ENCODE measurements around the gene CSAD. TPM values are rescaled to one million over a fixed set of nuclear protein-coding genes. Genes with fewer than 3 reads are reported as not detected.
A peak's percentile ranks its signal among the peaks of the same experiment; 100 is the strongest.

Gene CSAD
- total and polyA plus RNA-seq, 2 experiments from 2014 or later, result 3.2 to 7.1 TPM

DNA sequence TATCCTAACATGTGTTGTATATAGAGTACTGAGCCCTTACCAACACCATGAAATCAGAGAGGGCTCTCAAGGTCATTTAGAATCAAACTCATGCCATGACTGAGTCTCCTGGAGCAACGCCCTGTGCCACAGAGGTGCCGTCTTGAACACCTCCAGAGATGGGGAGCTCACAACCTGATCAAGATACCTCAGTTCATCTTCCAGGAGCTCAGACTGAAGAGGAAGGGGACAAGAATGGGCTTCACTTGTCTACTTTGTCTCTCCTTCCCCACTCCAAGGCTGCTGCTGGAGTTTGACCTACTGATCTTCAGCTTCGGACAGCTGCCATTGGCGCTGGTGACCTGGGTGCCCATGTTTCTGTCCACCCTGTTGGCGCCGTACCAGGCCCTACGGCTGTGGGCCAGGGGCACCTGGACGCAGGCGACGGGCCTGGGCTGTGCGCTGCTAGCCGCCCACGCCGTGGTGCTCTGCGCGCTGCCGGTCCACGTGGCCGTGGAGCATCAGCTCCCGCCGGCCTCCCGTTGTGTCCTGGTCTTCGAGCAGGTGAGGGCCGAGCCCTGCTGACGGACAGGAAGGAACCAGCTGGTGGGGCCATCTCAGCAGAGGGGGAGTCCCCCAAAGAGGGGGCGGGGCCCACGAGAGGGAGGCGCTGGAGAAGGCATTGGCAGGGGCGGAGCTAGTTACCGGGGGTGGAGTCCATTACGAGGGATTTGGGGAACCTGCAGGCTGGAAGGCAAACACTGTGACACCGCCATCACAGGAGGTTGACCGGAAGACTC is 65.4 kb downstream of the CSAD start:
- peaks cover 7% of the 10 kb centered on the region for H3K27me3 Mint-ChIP-seq (ENCODE audit: insufficient read depth, low read depth, poor library complexity)
- no peak overlapping the region for H3K4me2 ChIP-seq
- ATAC-seq (peak; percentile 97), DNase-seq (ENCODE audit: low spot score) (peak; percentile 97)
- H3K27ac ChIP-seq (ENCODE audit: low read depth), result no peak overlapping the region
- H3K4me1 ChIP-seq (ENCODE audit: insufficient read depth), result no peaks in the 10 kb centered on the region
- H3K27me3 ChIP-seq (ENCODE audit: insufficient read depth), result no peaks in the 10 kb centered on the region
- peaks cover 6% of the 10 kb centered on the region; the same call in 2 of the 3 replicates for H3K9me3 Mint-ChIP-seq
- H3K4me1 Mint-ChIP-seq, result no peaks in the 10 kb centered on the region; the same call in 2 of the 3 replicates
- H3K79me2 ChIP-seq (replicated peaks; ENCODE audit: insufficient read depth), result no peaks in the 10 kb centered on the region
- H3K36me3 ChIP-seq (ENCODE audit: insufficient read depth), result no peaks in the 10 kb centered on the region; the same call in 1 of the 2 replicates
- 0 out of 2 replicates have a peak, but pooled peaks cover 3% of the 10 kb centered on the region for H3K9me2 ChIP-seq (ENCODE audit: insufficient read depth)
- no peaks in the 10 kb centered on the region for H4K20me1 ChIP-seq (replicated peaks; ENCODE audit: insufficient read depth)
- 0 out of 2 replicates have a peak, but pooled peaks cover 4% of the 10 kb centered on the region for H3F3A ChIP-seq (replicated peaks; ENCODE audit: low read depth)
- H3K4me3 Mint-ChIP-seq, result no peak overlapping the region
- peak overlapping the region; percentile 93 for H2AFZ ChIP-seq
- no peak overlapping the region for H3K4me3 ChIP-seq
- TF ChIP-seq POLR2AphosphoS5 (IDR thresholded peaks at IDR 0.05; ENCODE audit: low read depth) (no peak), EZH2phosphoT487 (IDR thresholded peaks at IDR 0.05; ENCODE audit: unreplicated experiment) (no peak), JUNB (IDR thresholded peaks at IDR 0.05; ENCODE audit: unreplicated experiment) (no peak), NANOG (IDR thresholded peaks at IDR 0.05; ENCODE audit: borderline replicate concordance) (no peak), CREB1 (CRISPR knock-in tag; IDR thresholded peaks at IDR 0.05; ENCODE audit: low read depth) (no peak), STAT1 (IDR thresholded peaks at IDR 0.05; ENCODE audit: unreplicated experiment) (no peak), EZH2 (IDR thresholded peaks at IDR 0.05; ENCODE audit: low read depth, unreplicated experiment) (no peak), ZNF331 (CRISPR knock-in tag; IDR thresholded peaks at IDR 0.05; ENCODE audit: low read depth) (no peak), ZNF114 (CRISPR knock-in tag; IDR thresholded peaks at IDR 0.05) (no peak)
- TF ChIP-seq, protein P1, sequence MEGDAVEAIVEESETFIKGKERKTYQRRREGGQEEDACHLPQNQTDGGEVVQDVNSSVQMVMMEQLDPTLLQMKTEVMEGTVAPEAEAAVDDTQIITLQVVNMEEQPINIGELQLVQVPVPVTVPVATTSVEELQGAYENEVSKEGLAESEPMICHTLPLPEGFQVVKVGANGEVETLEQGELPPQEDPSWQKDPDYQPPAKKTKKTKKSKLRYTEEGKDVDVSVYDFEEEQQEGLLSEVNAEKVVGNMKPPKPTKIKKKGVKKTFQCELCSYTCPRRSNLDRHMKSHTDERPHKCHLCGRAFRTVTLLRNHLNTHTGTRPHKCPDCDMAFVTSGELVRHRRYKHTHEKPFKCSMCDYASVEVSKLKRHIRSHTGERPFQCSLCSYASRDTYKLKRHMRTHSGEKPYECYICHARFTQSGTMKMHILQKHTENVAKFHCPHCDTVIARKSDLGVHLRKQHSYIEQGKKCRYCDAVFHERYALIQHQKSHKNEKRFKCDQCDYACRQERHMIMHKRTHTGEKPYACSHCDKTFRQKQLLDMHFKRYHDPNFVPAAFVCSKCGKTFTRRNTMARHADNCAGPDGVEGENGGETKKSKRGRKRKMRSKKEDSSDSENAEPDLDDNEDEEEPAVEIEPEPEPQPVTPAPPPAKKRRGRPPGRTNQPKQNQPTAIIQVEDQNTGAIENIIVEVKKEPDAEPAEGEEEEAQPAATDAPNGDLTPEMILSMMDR (conservative IDR thresholded peaks at IDR 0.05; ENCODE audit: low read depth in 2 of 2), result no peak
- TF ChIP-seq, protein P2, sequence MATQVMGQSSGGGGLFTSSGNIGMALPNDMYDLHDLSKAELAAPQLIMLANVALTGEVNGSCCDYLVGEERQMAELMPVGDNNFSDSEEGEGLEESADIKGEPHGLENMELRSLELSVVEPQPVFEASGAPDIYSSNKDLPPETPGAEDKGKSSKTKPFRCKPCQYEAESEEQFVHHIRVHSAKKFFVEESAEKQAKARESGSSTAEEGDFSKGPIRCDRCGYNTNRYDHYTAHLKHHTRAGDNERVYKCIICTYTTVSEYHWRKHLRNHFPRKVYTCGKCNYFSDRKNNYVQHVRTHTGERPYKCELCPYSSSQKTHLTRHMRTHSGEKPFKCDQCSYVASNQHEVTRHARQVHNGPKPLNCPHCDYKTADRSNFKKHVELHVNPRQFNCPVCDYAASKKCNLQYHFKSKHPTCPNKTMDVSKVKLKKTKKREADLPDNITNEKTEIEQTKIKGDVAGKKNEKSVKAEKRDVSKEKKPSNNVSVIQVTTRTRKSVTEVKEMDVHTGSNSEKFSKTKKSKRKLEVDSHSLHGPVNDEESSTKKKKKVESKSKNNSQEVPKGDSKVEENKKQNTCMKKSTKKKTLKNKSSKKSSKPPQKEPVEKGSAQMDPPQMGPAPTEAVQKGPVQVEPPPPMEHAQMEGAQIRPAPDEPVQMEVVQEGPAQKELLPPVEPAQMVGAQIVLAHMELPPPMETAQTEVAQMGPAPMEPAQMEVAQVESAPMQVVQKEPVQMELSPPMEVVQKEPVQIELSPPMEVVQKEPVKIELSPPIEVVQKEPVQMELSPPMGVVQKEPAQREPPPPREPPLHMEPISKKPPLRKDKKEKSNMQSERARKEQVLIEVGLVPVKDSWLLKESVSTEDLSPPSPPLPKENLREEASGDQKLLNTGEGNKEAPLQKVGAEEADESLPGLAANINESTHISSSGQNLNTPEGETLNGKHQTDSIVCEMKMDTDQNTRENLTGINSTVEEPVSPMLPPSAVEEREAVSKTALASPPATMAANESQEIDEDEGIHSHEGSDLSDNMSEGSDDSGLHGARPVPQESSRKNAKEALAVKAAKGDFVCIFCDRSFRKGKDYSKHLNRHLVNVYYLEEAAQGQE (IDR thresholded peaks at IDR 0.05; ENCODE audit: unreplicated experiment), result no peak
- TF ChIP-seq, protein P3, sequence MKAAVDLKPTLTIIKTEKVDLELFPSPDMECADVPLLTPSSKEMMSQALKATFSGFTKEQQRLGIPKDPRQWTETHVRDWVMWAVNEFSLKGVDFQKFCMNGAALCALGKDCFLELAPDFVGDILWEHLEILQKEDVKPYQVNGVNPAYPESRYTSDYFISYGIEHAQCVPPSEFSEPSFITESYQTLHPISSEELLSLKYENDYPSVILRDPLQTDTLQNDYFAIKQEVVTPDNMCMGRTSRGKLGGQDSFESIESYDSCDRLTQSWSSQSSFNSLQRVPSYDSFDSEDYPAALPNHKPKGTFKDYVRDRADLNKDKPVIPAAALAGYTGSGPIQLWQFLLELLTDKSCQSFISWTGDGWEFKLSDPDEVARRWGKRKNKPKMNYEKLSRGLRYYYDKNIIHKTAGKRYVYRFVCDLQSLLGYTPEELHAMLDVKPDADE (IDR thresholded peaks at IDR 0.05), result no peak
- H3K36me3 Mint-ChIP-seq (ENCODE audit: low read depth), result no peaks in the 10 kb centered on the region
- no peak overlapping the region for H3K27ac Mint-ChIP-seq
